NCI-H82 treated with DMSO at 0.1 percent for 48 hours (cell line): ENCODE measurements around the gene CAND1.
"Not testable (repeated sequence)": the region's sequence is repeated elsewhere in the genome, so short reads cannot be mapped to it uniquely, and the experiment has no call there.

ENCODE experiments used
- DNase-seq: peaks from one replicate; lab custom pipeline; 2025; ENCODE audit not compliant: unreplicated experiment; lab: John Stamatoyannopoulos, UW

The CAND1 gene

DNA sequence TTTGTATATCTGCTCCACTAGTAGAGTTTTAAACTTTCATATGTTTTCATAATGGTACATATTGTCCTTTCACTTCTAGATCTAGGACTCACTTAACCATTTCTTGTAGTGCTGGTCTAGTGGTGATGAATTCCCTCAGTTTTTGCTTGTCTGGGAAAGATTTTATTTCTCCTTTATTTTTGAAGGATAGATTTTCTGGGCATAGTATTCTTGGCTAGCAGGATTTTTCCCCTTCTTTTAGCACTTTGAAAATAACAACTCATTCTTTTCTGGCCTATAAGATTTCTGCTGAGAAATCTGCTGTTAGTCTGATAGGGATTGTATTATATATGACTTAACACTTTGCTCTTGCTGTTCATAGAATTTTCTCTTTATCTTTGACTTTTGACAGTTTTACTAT is 69.3 kb downstream of the CAND1 start:
- DNase-seq: no peak

DNA sequence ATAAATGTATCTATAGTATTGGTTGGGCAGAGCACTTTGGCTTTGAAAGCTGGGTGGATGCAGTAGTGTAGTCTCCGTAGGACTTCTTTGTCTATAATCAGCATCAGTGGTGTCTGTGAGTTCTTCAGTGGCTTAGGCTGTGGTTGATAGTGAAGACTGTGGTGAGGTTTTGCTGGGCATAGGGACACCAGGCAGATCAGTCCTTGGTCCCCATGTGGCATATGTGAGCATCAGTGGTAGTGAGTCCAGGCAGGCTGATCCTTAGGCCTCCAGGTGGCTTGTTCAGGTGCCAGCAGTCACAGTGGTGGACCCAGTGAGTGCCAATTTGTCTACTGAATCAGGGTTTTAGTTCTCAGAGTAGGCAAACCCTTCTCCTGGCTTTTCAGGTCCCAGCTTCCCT is 70.4 kb downstream of the CAND1 start:
- DNase-seq: no peak

DNA sequence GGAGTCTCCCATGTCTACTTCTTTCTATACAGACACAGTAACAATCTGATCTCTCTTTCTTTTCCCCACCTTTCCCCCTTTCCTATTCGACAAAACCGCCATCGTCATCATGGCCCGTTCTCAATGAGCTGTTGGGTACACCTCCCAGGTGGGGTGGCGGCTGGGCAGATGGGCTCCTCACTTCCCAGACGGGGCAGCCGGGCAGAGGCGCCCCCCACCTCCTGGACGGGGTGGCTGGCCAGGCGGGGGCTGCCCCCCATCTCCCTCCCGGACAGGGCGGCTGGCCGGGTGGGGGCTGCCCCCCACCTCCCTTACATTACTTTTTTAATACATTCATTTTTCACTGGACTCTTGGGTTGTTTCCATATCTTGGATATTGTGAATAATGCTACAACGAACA is 71.9 kb downstream of the CAND1 start:
- not testable (repeated sequence) for DNase-seq

DNA sequence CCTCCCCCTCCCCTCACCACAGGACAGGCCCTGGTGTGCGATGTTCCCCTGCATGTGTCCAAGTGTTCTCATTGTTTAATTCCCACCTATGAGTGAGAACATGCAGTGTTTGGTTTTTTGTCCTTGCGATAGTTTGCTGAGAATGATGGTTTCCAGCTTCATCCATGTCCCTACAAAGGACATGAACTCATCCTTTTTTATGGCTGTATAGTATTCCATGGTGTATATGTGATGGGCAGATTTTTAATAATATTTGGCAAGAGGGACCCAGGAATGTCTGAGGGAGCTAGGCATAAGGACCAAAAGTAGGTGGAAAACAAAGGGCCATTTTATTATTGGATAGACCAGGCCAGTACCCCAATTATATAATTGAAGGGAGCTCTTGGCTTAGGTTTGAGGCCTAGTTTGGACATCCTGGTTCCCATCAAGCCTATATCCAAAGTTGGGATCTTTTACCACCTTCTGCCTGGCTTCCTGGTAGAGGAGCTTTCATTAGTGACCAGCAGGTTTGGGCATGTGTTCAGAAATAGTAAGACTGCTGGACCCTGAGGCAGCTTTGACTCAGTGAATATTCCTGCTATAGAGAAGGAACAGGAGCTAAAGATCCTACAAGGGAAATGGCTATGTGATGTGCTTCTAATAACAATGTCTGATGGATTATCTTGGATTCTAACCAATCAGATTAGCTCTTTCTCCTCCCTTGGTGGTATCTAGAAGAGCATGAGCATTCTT is 76.0 kb downstream of the CAND1 start:
- no peak for DNase-seq

DNA sequence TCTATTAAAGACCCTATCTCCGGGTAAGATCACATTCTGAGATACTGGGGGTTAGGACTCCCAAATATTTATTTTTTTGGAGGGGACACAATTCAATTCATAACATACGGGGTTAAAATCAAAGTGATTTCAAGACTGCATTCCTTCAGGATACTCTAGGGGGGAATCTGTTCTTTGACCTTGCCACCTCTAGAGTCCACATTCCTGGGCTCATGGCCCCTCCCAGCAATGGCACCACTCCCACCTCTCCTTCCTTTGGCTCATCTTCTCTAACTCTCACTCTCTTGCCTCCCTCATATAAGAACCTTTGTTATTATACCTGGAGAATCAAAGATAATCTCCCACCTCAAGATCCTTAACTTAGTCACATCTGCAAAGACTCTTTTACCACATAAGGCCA is 79.5 kb downstream of the CAND1 start:
- no peak for DNase-seq

DNA sequence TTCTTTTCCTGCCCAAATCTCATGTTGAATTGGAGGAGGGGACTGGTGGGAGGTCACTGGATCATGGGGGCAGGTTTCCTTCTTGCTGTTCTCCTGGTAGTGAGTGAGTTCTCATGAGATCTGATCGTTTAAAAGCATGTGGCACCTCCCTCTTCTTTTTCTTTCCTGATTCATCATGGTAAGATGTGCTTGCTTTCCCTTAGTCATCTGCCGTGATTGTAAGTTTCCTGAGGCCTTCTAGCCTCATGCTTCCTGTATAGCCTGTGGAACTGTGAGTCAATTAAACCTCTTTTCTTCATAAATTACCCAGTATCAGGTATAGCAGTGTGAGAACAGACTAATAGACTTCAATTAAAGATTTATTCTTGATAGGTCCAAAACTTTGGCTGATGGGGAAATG is 83.5 kb downstream of the CAND1 start:
- DNase-seq: no peak

DNA sequence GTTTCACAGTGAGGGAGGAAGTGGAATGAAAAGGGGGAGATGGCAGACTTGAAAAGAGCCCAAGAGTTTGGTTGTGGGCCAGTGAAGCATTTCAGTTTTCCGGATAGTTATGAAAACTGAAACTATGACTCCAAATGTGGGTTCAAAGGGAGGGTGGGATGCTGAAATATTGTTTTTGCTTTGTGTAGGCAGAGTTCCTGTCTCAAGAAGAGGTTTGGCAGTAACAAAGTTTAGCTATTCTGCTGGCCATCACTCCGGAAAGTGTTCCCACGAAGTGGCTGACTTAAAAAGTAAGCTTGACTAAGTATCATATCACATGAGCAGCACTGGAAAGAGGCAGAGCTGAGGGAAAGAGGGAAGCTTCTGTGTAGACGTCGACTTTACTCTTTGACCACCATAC is 85.2 kb downstream of the CAND1 start:
- DNase-seq: no peak

DNA sequence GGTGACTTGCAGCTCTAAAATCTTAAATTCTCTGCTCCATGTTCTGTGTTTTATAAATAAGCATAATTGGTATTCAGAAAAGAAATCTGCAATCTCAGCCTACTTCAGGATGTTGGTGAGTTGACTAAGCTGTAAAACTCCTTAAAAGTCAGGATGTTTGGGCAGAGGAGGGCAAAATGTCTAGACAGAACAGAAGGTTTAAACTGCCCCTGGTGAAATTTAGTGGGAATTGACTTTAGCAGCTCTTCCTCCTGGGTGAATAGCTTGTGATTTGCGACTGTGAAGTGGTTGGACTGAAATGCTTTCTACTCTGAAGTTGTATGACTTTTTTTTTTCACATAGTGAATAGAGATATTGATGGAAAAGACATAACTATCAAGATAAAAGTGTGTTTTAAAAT is 85.8 kb downstream of the CAND1 start:
- DNase-seq: no peak

DNA sequence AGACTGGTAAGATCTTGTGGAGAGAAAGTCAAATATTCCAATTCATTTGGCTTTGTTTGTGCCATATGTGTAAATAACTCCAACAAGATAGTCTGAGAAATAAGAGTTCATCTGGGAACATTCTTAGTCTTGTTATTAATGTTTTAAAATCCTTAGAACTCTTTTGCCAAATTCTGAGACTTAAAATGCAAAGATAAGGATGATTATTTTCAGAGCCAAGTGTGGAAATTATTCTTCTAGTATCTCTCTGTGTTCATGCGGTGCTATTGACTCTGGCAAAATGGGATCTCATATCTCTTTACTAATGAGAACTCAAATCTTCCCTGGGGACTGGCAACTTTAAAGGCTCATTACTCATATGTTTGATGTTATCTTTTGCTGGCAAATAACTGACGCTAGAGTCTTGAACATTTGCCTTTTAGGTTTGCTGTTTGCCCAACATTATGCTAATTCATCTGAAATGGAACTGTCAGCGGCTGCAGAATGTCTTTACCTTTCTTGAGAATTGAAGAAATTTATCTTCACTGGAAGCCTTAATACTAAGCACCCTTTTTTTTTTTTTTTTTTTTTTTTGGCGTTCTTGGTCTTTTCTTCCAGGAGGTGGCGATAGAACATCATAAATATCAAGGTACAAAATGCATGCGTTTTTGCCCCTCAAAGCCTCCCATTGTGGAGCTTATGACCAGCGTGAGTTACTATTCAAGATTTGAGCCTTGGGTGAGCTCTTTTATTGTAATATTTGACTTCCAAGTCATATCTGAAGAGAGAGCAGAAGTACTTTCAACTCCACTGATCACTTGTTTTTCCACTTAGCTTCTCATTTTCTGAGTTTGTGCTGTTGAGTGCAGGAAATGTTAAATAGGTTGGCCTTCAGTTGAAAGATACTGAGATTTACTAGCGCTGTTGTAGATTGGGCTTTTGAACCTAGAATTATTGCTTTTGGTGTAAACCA is 86.5 kb downstream of the CAND1 start:
- peak; percentile 19 for DNase-seq

DNA sequence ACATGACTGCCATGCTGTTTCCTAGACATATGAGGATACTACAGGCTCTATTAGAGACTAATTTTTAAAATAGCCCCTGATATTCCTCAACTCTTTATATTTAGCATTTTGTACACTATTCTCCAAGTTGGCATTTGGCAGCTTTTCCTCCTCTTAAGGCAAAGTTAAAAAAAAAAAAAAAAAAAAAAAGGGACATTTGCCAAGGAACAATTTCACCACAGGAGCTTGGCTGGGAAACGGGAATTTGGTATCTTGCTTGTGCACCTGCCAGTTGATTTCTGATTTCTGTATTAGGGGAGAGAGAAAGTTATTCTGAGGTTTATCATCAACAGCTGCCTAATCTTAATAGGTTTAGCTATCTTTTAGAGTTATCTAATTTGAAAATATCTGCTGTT is 87.2 kb downstream of the CAND1 start:
- no peak for DNase-seq

DNA sequence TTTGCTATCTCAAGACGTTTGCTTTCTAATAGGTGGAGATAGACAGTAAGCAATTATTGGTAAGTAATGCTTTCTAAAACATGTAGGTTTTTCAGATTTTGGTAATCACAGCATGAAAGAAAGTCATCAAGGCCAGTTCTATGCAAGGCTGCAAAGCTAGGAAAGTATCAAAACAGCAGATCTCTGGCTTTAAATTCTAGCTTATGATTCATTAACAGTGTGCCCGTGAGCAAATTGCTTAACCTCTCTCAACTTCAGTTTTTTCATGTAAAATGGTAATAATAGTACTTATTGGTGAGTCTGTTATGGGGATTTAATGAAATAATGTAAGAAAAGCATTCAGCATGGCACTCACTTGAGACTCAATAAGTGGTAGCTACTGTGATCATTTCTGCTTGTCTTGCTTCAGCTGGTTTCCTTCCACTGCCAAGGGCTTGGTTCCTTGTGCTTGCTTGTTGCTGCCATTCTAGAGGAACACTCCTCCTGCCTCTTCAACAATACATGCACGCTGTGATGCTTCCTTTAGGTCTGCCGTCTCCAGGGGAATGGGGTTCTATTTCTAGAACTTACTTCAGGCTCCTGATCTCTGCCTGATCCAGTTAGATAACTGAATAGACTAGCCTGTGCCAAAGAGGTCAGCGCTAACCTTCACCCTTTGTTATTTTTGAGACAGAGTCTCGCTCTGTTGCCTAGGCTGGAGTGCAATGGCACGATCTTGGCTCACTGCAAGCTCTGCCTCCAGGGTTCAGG is 88.4 kb downstream of the CAND1 start:
- no peak for DNase-seq

DNA sequence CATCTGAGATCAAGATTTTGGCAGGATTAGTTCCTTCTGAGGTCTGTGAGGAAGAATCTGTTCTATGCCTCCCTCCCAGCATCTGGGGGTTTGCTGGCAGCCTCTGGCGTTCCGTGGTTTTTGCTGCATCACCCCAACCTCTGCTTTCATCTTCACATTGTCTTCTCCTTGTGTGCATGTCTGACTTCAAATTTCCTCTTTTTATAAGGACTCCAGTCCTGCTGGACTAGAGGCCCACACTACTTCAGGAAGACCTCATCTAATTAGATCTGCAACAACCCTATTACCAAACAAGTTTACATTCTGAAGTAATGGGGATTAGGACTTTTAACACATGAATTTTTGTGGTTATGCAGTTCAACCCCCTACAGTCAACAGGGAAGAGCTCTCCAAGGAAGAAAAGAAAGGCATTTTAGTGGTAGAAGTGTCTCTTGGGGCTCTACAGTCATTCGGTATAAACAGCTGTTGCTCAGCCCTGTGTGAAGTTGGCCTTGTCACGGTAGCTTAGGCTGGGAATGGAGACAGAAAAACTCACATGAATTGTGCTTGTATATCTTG is 89.7 kb downstream of the CAND1 start:
- no peak for DNase-seq

DNA sequence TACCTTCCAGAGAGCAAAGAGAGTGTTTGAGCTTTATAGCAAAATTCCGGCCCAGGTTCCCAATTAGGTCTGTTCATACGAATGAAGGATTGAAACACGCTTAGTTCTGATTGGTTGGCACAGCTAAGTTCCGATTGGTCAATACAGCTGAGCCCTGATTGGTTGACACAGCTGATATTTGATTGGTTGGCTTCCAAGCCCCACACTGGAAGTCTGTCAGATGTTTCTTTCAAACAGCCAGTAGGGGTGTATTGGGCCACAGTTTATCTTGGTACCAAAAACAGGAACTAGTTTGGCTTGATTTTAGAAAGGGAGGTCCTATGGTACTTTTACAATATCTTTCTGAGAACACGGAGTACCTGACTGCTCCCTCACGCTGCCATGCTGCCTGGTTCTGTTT is 93.4 kb downstream of the CAND1 start:
- DNase-seq: no peak

DNA sequence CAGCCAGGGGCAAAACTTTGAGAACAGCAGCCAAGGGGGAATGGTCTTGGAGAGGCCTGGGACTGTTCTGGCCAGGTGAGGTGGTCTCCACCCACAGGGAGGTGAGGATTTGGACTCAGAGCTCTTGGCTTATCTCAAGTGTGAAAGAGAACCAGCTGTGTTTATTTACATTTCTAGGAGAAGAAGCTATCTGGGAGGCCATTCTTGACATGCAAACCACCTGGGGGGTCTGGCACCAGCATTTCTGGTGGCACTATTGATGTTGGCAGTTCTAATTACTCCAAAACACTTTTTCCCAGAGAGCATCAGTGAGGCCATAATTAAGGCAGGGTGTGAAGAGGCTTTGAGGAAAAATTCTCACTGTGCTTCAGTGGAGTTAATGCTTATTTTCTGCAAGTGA is 95.1 kb downstream of the CAND1 start:
- DNase-seq: no peak

DNA sequence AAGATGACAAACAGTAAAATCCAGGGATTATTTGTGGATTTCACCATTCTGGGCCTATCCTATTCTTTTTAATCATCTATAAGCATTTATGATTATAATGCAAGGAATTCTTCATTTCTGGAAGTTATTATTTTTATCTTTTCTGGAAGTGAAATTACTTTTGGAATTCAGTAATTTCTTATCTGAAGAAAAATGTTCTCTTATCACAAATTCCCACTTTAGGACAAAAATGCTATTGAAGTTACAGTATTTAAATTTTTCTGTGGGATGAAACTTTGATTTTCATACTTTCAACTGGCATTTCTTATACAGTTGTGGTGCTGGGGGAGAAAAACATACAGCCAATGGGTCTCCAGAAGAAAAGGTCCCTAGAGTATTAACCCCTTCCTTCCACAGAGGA is 96.0 kb downstream of the CAND1 start:
- no peak for DNase-seq

DNA sequence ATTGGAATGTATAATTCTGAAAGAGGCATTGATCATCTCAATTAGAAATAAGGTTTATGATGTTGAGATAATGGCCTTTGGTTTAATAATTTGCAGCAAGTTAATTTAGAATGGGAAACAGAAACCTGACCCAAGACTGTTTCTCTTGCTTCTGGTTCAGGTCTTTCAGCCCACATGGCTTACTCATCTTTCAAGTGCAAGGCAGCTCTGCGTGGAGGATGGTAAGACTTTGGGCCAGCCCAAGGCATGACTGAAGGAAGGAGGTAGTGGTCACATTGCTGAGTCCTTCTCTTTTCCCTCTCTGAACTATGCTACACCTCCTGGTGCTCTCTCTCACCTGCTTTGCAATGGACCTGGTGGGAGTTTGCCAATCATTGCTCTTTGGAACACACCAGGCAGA is 98.7 kb downstream of the CAND1 start:
- DNase-seq: no peak
